HG03108 (cell line): ENCODE data around the gene CFD.
"Not testable (repeated sequence)": the region's sequence is repeated elsewhere in the genome, so short reads cannot be mapped to it uniquely, and the experiment has no call there.

Source experiments
- ATAC-seq: cut with Tn5 transposase; IDR thresholded peaks from one replicate; pipeline ENCODE4 v1.9.1; 2021; ENCODE audit warnings: moderate library complexity; ENCODE audit not compliant: unreplicated experiment

The CFD gene

DNA sequence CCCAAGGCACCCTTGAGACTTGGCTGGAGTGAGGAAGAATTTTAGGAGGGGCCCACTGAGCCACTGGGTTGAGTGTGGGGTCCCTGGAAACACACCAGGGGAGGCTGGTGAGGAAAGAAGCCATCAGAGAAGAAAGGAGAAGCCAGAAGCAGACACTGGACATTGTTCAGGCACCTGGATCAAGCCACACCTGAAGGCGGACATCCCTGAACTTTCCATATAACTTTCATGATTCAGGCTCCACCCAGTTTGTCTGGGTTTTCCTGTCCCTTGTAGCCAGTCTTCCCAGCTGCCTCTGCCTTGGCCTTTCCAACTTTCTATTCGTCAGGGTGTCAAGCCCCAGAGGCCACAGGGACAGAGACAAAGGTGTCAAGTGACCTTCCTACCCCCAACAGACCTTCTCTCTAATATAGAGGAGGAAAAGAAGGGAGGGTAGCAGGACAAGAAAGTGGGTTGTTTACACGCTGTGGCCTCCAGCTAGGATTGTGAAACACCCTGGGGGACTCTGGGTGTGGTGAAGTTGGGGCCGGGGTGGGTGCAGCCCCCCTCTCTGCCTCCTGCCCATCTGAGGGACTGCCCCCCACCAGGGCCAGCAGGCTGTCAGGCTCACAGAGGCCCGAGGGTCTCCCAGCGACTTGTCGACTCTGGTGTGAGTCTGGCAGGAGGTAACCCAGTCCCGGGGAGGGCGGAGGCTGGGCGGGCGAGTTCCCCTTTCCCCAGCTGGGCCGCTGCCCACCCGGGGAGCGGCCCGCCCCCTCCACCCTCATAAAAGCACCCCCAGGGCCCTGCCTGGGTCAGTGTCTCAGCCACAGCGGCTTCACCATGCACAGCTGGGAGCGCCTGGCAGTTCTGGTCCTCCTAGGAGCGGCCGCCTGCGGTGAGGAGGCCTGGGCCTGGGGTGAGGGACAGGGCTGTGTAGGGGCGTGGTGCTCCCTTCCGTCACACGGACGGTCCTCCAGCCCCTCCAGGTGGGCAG, at the start of gene CFD:
TSS of gene CFD (plus strand) at position 797 of the 976 bp plus-strand sequence. CDS start at position 823, 26 bp downstream.
- no peak for ATAC-seq

DNA sequence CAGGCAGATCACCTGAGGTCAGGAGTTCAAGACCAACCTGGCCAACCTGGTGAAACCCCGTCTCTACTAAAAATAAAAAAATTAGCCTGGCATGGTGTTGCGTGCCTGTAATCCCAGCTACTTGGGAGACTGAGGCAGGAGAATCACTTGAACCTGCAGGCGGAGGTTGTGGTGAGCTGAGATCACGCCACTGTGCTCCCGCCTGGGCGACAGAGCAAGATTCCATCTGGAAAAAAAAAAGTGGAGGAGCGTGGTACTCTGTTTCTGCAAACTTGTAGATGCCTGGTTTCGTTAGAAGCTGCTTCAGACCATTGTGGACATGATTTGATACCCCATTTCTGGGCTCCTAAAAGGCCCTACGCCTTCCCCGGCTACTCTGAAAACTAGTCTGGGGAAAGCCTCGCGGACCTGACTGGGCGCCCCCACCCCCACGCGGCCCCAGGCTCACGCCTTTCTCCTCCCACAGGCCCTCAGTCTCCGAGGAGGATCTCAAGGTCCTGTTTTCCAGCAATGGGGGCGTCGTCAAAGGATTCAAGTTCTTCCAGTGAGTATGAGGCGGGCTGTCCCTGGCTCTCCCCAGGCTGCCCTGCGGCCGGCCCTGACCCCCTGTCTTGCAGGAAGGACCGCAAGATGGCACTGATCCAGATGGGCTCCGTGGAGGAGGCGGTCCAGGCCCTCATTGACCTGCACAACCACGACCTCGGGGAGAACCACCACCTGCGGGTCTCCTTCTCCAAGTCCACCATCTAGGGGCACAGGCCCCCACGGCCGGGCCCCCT, 49.2 kb upstream of the CFD start:
- no peak for ATAC-seq

DNA sequence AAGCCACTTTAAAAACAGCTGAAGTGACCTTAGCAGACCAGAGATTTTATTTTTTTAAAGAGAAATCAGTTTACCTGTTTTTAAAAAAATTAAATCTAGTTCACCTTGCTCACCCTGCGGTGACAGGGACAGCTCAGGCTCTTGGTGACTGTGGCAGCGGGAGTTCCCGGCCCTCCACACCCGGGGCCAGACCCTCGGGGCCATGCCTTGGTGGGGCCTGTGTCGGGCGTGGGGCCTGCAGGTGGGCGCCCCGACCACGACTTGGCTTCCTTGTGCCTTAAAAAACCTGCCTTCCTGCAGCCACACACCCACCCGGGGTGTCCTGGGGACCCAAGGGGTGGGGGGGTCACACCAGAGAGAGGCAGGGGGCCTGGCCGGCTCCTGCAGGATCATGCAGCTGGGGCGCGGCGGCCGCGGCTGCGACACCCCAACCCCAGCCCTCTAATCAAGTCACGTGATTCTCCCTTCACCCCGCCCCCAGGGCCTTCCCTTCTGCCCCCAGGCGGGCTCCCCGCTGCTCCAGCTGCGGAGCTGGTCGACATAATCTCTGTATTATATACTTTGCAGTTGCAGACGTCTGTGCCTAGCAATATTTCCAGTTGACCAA, 48.5 kb upstream of the CFD start:
- ATAC-seq: no peak

DNA sequence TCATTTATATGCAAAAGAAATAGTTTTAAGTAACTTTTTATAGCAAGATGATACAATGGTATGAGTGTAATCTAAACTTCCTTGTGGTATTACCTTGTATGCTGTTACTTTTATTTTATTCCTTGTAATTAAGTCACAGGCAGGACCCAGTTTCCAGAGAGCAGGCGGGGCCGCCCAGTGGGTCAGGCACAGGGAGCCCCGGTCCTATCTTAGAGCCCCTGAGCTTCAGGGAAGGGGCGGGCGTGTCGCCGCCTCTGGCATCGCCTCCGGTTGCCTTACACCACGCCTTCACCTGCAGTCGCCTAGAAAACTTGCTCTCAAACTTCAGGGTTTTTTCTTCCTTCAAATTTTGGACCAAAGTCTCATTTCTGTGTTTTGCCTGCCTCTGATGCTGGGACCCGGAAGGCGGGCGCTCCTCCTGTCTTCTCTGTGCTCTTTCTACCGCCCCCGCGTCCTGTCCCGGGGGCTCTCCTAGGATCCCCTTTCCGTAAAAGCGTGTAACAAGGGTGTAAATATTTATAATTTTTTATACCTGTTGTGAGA, 47.9 kb upstream of the CFD start:
- ATAC-seq: no peak

DNA sequence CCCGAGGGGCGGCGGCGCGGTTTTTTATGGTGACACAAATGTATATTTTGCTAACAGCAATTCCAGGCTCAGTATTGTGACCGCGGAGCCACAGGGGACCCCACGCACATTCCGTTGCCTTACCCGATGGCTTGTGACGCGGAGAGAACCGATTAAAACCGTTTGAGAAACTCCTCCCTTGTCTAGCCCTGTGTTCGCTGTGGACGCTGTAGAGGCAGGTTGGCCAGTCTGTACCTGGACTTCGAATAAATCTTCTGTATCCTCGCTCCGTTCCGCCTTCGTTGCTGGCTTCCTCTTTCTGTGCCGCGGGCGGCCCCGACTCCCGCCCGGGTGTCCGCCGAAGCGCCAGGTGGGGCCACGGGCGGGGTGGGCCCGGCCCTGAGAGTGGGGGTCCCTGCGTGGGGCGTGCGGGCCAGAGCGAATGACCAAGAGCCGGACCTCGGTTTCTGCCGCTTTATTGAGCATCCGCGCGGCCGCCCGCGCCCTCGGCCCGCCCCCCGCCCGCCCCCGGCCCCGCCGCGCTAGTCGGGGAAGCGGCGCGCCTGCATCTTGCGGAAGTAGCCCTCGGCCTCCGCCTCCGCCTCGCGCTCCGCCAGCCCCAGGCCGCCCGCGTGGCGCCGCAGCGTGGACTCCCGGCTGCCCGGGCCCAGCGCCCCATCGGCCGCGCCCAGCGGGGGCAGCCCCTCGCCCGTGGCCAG, 47.3 kb upstream of the CFD start:
- ATAC-seq: no peak

DNA sequence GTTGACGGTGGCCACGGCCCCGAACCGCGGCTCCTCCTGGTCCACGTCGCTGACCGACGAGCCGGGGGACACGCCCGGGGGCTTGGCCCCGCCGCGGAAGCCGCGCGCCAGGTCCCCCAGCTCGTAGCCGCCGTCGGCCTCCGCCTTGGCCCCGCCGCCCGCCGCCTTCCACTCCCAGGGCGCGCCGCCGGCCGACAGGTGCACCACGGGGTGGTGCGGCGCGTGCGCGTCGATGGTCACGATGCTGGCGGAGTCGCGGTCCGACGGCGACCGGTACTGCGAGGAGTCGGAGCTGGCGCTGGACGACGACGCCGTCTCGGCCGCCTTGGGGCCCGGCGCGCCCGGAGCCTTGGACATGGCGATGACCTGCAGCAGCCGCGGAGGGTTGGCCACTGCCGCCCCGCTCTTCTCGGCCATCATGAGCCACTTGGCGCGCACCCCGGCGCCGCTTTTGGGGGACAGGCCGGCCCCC, 46.7 kb upstream of the CFD start:
- ATAC-seq: no peak

DNA sequence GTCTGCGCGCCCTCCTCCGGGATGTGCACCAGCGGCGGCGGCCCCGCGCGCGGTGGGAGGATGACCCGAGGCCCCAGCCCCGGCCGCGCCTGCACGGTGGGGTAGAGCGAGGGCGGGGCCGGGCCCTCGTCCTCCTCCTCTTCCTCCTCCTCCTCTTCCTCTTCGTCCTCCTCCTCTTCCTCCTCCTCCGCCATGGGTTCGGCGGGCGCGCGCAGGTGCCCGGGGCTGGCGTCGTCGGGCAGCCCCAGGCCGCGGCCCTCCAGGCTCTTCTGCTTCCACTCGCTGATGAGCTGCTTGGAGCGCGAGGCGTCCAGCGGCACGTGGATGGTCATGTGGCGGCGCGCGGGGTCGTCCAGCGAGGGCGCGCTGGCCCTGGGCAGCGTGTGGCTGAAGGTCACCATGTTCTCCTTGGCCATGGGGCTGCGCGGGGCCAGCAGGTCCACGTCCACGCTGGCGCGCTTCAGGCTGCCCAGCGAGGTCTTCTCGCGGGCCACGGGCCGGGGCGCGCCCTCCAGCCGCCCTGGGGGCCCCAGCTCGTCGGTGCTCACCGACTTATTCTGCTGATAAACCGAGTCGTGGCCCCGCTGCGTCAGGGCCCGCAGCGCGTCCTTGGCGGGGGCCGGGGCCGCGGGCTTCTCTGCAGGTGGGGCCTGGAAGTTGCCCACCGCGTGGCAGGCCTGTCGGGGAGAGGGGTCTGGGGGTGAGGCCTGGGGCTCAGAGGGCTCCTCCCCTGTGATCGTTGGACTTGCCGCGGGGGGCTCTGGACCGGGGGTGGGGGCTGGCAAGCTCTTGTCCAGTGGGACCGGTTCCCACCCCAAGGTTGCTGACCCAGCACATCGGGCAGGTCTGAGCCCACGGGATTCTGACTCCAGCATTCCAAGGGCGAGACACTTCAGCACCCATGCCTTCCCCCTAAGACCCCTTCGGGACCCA, 46.0 kb upstream of the CFD start:
- no peak for ATAC-seq

DNA sequence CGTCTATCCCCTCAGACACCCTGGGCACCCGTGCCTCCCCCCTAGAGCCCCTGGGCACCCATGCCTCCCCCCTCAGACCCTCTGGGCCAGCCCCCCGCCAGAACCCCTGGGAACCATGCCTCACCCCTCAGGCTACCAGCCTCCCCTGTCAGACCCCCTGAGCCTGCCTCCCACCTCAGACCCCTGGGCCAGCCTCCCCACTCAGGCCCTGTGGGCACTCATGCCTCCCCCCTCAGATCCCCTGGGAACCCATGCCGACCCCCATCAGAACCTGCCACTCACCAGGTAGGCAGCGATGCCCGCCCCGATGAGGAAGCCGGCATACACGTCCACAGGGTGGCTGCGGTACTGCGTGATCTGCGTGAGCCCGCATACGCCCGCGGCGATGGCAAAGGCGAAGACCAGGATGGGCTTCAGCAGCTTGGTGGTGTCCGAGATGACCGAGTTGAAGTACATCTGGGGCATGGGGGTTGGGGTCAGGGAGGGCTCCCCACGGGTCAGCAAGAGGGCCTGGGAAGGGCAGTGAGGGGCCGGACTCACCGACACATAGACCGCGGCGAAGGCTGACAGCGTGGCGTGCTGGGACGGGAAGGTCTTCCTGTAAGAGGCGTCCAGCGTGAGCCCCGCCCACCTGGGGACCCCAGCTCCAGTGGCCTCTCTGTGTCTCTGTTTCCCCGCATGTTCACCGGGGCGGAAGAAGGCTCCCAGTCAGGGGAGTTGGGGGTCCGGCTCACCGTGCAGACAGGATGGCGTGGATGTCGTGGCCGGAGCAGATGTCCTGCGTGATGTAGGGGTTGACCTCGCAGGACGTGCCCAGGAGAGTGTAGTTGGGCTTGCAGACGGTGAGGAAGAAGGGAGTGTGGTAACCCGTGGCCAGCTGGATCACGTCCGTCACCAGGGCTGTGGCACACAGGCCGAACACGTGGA, 45.0 kb upstream of the CFD start:
- ATAC-seq: no peak

DNA sequence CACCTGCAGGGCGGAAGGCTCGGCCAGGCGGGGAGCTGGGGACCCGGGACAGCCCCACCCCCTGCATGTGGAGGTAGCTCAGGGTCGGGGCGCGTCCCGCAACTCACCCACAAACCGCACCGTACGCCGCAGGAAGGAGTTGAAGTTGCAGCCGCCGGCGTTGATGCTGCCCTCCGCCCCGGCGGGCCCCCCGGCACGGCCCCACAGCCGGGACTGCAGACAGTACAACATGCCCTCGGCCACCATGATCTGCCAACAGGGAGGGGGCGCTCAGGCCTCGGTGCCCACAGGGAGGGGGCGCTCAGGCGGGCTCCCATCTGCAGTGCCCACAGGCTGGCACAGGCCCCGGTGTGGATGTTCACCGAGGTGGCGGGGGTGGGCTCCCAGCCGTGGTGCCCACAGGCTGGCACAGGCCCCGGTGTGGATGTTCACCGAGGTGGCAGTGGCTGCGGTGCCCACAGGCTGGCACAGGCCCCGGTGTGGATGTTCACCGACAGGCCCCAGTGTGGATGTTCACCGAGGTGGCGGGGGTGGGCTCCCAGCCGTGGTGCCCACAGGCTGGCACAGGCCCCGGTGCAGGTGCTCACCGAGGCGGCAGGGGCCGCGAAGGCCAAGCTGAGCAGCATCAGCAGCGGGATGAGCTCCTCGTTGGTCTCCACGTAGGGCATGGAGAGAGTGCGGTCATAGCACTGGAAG, 44.2 kb upstream of the CFD start:
- ATAC-seq: no peak

DNA sequence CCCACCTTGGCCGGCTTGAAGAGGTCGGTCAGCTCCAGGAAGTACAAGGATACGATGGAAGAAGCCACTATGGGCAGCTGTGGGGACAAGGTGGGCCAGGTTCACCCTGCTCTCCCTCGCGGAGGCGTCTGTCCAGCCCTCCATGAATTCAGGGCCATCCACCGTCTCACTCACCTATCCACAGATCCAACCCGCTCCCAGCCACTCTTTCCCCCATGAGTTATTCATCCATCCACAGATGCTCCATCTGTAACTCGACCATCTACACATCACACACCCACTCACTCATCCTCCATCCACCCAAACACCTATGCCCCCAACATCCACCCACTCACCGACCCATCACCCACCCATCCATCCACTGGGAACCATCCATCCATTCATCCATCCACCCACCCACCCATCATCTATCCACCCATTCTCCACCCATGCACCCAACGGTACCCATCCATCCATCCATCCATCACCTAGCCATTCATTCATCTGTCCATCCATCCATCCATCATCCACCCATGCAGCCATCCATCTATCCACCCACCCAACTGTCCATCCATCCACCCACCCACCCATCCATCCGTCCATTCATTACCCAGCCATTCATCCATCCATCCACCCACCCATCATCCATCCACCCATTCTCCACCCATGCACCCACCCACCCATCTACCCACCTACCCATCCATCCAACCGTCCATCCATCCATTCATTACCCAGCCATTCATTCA, 43.5 kb upstream of the CFD start:
- no peak for ATAC-seq

DNA sequence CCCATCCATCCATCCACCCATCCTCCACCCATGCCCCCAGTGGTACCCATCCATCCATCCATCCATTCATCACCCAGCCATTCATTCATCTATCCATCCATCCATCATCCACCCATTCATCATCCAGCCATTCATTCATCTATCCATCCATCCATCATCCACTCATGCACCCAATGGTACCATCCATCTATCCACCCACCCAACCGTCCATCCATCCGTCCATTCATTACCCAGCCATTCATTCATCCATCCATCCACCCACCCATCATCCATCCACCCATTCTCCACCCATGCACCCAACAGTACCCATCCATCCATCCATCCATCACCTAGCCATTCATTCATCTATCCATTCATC, 43.0 kb upstream of the CFD start:
- ATAC-seq: no peak

DNA sequence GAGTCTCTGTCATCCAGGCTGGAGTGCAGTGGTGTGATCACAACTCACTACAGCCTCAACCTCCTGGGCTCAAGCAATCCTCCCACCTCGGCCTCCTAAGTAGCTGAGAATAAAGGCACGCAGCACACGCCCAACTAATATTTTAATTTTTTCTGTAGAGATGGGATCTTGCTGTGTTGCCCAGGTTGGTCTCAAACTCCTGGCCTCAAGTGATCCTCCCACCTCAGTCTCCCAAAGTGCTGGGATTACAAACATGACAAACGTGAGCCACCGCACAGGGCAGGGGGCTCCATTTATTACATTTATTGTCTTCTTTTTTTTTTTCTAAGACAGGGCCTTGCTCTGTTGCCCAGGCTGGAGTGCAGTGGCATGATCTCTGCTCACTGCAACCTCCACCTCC, 39.3 kb upstream of the CFD start:
- not testable (repeated sequence) for ATAC-seq

DNA sequence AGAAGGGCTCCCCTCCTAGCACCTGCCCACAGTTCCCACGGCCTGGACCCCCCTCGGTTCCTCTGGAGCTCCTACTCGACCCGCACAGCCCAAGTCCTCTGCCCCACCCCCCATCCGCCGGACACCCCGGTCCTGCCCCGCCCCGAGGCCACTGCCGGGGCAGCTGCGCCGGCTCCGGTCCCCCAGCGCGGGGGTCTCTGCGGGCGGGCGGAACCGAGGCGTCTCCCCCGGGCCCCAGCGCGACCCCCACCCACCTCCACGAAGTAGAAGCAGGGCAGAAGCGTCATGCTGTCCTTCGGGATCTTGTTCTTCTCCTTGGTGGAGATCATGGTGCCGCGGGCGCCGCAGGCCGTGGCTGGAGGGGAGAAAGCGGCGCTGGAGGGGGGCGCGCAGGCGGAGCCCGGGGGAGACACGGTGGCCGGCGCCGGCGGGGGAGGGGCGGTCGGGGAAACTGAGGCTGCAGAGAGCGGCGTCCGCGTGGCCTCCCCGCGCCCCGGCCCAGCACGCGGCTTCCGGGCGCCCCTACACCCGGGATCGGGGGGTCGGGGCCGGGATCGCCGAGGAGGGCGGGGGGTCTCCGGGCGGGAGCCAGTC, 38.1 kb upstream of the CFD start:
- no peak for ATAC-seq

DNA sequence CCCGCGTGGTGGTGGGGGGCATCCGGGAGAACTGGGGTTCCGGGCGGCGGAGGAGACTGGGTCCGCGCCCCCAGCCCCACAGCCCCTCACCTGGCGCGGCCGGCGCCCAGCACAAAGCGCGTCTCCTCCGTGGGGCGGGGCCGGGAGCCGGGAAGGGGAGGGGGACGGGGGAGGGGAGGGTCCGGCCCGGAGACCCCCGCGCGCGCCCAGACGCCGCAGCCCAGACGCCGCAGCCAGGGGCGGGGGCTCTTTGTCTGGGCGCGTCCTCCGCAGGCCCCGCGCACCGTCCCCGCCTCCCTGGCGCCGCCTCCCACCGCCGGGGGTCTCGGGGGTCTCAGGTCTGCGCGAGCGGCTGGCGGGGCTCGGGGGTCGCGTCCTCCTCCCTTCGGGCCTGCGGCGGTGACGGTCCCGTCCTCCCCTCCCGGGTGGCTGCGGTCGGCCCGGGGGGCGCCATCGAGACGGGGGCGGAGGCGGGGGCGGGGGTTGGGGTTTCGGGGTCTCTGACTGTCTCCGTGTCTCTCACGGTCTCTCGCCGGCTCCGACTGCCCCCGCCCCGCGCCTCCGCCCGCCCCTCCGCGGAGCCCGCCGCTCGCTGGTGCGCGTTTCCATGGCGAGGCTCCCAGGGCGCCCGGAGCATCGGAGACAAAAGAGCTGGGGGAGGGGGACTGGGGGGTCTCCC, 37.5 kb upstream of the CFD start, which contains the start of gene PLPPR3:
TSS of gene PLPPR3 (minus strand) at position 131 of the 679 bp plus-strand sequence. CDS start 396 bp downstream, outside the sequence.
- no peak for ATAC-seq

DNA sequence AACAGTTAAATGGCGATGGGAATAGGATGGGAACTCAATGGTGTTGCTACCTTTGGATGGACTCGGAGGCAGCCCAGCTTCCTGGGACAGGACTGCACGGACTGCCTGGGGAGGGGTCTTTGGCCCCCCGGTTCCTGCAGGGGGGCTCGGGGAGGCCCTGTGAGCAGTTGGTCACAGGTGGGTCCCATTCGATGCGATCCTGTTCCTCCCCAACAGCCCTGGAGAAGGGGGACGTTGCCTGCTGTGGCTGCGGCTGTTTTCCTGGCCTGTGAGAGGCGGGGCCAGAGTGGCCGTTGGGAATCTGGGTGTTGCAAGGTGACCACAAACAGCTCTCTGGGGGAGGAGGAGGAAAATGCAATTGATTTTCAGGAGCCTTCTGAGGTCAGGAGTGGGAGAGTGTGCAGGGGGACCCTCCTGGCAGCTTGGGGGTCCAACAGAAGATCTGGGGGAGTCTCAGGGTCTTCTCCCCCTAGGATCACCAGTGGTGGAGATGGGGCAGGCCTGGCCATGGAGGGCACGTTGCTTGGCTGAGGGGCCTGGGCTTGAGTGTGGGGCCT, 35.8 kb upstream of the CFD start:
- ATAC-seq: no peak

DNA sequence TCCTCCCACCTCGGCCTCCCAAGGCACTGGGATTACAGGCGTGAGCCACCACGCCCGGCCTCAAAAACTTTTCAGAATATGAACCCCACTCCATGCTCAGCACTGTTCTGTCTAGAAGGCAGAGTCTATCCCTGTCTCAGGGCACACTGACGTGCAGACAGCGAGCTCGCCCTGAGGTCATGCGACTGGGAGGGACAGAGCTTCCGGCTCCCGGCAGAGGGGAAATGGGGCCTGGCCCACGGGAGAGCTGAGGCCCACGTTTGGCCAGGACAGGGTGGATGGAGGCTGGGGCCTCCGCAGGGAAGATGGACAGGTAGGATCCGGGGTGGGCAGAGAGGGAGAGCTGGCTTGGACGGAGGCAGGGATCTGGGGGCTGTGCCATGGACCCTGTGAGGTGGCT, 34.6 kb upstream of the CFD start:
- ATAC-seq: no peak
